B cell (primary cell): ENCODE results near the gene SRGAP1. TPM values are rescaled to one million over a fixed set of nuclear protein-coding genes. Genes with fewer than 3 reads are reported as not detected.

Experiments
- ATAC-seq: fragments of 200-7000 bp; cut with Tn5 transposase; one replicate; pipeline ENCODE4 v1.10.0; 2021; ENCODE audit warnings: low read depth, mild to moderate bottlenecking, moderate number of reproducible peaks, moderate library complexity
- CTCF ChIA-PET: fragments of 350-600 bp; sonication (Branson Sonifier 250); formaldehyde crosslinking; loops from one replicate; lab custom pipeline; 2021; ENCODE audit warnings: antibody characterized with exemption, inconsistent platforms; lab: Charles Lee
- POLR2A ChIA-PET: fragments of 350-600 bp; sonication (Branson Sonifier 250); formaldehyde crosslinking; loops from one replicate; lab custom pipeline; 2021; ENCODE audit warnings: antibody characterized with exemption; lab: Charles Lee
- DNase-seq: peaks from one replicate; pipeline ENCODE4 v3.0.0; 2013
- H2AFZ ChIP-seq: 2 replicates; pipeline ENCODE4 v1.6.1; 2012; ENCODE audit warnings: mild to moderate bottlenecking, low read depth, low read length; ENCODE audit not compliant: insufficient read depth, poor library complexity, severe bottlenecking
- H3K27ac ChIP-seq, 2 donors: 1 replicate in 1 of 2; 2 replicates in 1 of 2; pipeline ENCODE4 v1.5.1; 2012 to 2013; ENCODE audit warnings: low read length in 2 of 2, mild to moderate bottlenecking in 2 of 2, moderate library complexity in 1 of 2
- H3K27me3 ChIP-seq, 4 experiments: fragments of 200-600 bp in 1 of 4; sonication (generic) in 1 of 4; replicated peaks in 1 of 4; 1 replicate in 2 of 4; 2 replicates in 2 of 4; pipeline versions ENCODE4 v1.6.1 to v1.7.0; 2013 to 2016; ENCODE audit warnings: low read length in 3 of 4, mild to moderate bottlenecking in 2 of 4, mixed read lengths in 1 of 4, moderate library complexity in 1 of 4; ENCODE audit not compliant: insufficient read depth in 4 of 4, control insufficient read depth in 3 of 4; ENCODE audit errors: control extremely low read depth in 1 of 4
- H3K36me3 ChIP-seq, 2 experiments: replicated peaks in 1 of 2; 1 replicate in 1 of 2; 2 replicates in 1 of 2; pipeline versions ENCODE4 v1.6.1 to v1.7.1; 2013; ENCODE audit warnings: low read length in 1 of 2; ENCODE audit not compliant: insufficient read depth in 2 of 2, control insufficient read depth in 1 of 2; ENCODE audit errors: control extremely low read depth in 1 of 2, extremely low read depth in 1 of 2
- H3K4me1 ChIP-seq, 2 donors: fragments of 200-600 bp in 1 of 2; sonication (generic) in 1 of 2; 1 replicate in 1 of 2; 2 replicates in 1 of 2; pipeline versions ENCODE4 v1.5.1 to v1.6.1; 2013 to 2017; ENCODE audit warnings: low read length in 2 of 2; ENCODE audit not compliant: control insufficient read depth in 2 of 2, insufficient read depth in 2 of 2
- H3K4me2 ChIP-seq: replicated peaks from 2 replicates; pipeline ENCODE3; 2012; ENCODE audit warnings: mild to moderate bottlenecking, low read depth, low read length; ENCODE audit not compliant: poor library complexity, severe bottlenecking
- H3K4me3 ChIP-seq, 5 experiments: fragments of 200-600 bp in 1 of 5; sonication (generic) in 1 of 5; 1 replicate in 3 of 5; 2 replicates in 2 of 5; pipeline versions ENCODE4 v1.5.1 to v1.7.0; 2011 to 2016; ENCODE audit warnings: low read length in 4 of 5, mild to moderate bottlenecking in 4 of 5, low read depth in 2 of 5, control low read depth in 1 of 5, moderate library complexity in 1 of 5; ENCODE audit not compliant: insufficient read depth in 1 of 5; ENCODE audit errors: control extremely low read depth in 1 of 5, extremely low read depth in 1 of 5
- H3K79me2 ChIP-seq: fragments of 200-600 bp; sonication (generic); one replicate; pipeline ENCODE4 v1.6.0; 2016; ENCODE audit warnings: low read length; ENCODE audit not compliant: control insufficient read depth, insufficient read depth
- H3K9ac ChIP-seq: fragments of 200-600 bp; sonication (generic); 2 replicates; pipeline ENCODE4 v1.6.1; 2017; ENCODE audit warnings: mild to moderate bottlenecking, low read length, moderate library complexity
- H3K9me3 ChIP-seq, 3 donors: one replicate each; pipeline versions ENCODE4 v1.6.1 to v1.7.1; 2013; ENCODE audit warnings: low read length in 2 of 3; ENCODE audit not compliant: control insufficient read depth in 2 of 3, insufficient read depth in 1 of 3; ENCODE audit errors: control extremely low read depth in 1 of 3
- H4K20me1 ChIP-seq: 2 replicates; pipeline ENCODE4 v1.6.0; 2012; ENCODE audit warnings: mild to moderate bottlenecking, low read length; ENCODE audit not compliant: insufficient read depth, control insufficient read depth, poor library complexity, severe bottlenecking
- H3K27ac Mint-ChIP-seq: one replicate; pipeline ENCODE4 v1.8.0; 2021; ENCODE audit warnings: mixed read lengths
- H3K27me3 Mint-ChIP-seq: one replicate; pipeline ENCODE4 v1.8.0; 2021; ENCODE audit warnings: mixed read lengths
- H3K4me1 Mint-ChIP-seq: one replicate; pipeline ENCODE4 v1.8.0; 2021; ENCODE audit warnings: mixed read lengths
- H3K4me3 Mint-ChIP-seq: one replicate; pipeline ENCODE4 v1.8.0; 2021; ENCODE audit warnings: mixed read lengths
- H3K9me3 Mint-ChIP-seq: one replicate; pipeline ENCODE4 v1.8.0; 2022; ENCODE audit warnings: mixed read lengths; ENCODE audit not compliant: insufficient read depth
- CTCF ChIP-seq: fragments of 200-600 bp; IDR thresholded peaks from one replicate; pipeline ENCODE4 v1.8.0; 2022; ENCODE audit warnings: antibody characterized with exemption, mild to moderate bottlenecking
- EZH2 ChIP-seq: IDR thresholded peaks from 2 replicates; pipeline ENCODE4 v1.6.1; 2012; ENCODE audit warnings: borderline replicate concordance, low read depth, mild to moderate bottlenecking, moderate library complexity, low read length; ENCODE audit not compliant: insufficient read depth, poor library complexity, severe bottlenecking
- WGBS: methylation state at CpG from one replicate; pipeline ENCODE4 v1.1.5; 2013; ENCODE audit warnings: missing lambda C conversion rate; ENCODE audit not compliant: insufficient coverage; 5-methylcytosine and 5-hydroxymethylcytosine counted together
- intact Hi-C: fragments of 100-400 bp; cut with micrococcal nuclease; formaldehyde crosslinking; loops from one replicate; pipeline ENCODE4 v1.10.0; 2022
- polyA plus RNA-seq: library from polyadenylated mRNA; depleted of rRNA; stranded (reverse); fragments of >200 nt; gene quantifications from 2 replicates; pipeline ENCODE4 v1.2.3, GENCODE V29; 2012
- total RNA-seq, 2 donors: library from RNA; stranded (reverse); fragments of 120-200 nt in 1 of 2; gene quantifications; 1 replicate in 1 of 2; 2 replicates in 1 of 2; pipeline versions ENCODE4 v1.2.3 to v1.2.4, GENCODE V29; 2013 to 2022

SRGAP1 gene
- total and polyA plus RNA-seq, 2 donors (not counting 1 experiment from before 2014, with no cell fraction given) = under 0.01 to 0.22 TPM

DNA sequence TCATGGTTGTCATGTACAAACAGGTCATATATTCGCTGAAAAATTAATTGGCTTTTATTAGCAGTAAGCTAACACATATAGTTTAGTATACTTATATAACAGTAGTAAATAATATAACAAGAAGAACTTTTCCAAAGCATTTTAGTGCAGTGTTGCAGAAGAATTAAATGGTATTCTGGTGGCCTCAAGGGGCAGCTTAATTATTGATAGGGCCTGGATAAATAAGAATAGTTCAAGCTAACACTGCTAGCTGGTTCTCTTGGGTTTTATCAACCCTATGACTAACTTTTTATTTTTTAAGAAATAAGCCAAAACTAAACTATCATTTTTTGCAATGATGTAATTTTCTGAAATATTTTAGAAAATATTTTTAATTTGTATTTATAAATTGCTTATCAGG, 152.1 kb downstream of the SRGAP1 start:
- H4K20me1 ChIP-seq = no peaks in the 10 kb centered on the region
- no peaks in the 10 kb centered on the region for H3K36me3 ChIP-seq
- intact Hi-C loops = no loop called here
- no peak overlapping the region for H3K9ac ChIP-seq
- H2AFZ ChIP-seq = no peak overlapping the region
- TF ChIP-seq CTCF = no peak
- H3K27me3 Mint-ChIP-seq = peaks cover 20% of the 10 kb centered on the region
- no peaks in the 10 kb centered on the region for H3K4me1 Mint-ChIP-seq
- no peaks in the 10 kb centered on the region for H3K4me1 ChIP-seq
- no peak overlapping the region for H3K4me3 Mint-ChIP-seq
- ChIA-PET POLR2A (no interaction called here), CTCF (no interaction called here)
- no peaks in the 10 kb centered on the region for H3K9me3 Mint-ChIP-seq
- no peak overlapping the region for H3K27ac ChIP-seq
- DNase-seq (no peak), ATAC-seq (no peak)
- no peak overlapping the region for H3K4me2 ChIP-seq
- no CpG with 5 or more reads among the region's 1 CpG for WGBS
- peaks cover 0 to 3% (median 0%) of the 10 kb centered on the region in 4 experiments for H3K27me3 ChIP-seq
- no peak overlapping the region for H3K27ac Mint-ChIP-seq
- H3K79me2 ChIP-seq = no peaks in the 10 kb centered on the region
- H3K9me3 ChIP-seq = no peaks in the 10 kb centered on the region
- H3K4me3 ChIP-seq = no peak overlapping the region

- Mint-ChIP-seq H3K27ac (no peak overlapping the region), H3K27me3 (peaks cover 16% of the 10 kb centered on the region), H3K4me3 (no peak overlapping the region), H3K4me1 (no peaks in the 10 kb centered on the region), H3K9me3 (no peaks in the 10 kb centered on the region)
- Histone ChIP-seq H3K4me1 (no peaks in the 10 kb centered on the region), H3K4me2 (no peak overlapping the region), H3K9ac (no peak overlapping the region), H3K27me3 (no peaks in the 10 kb centered on the region), H3K4me3 (no peak overlapping the region), H4K20me1 (no peaks in the 10 kb centered on the region), H3K79me2 (no peaks in the 10 kb centered on the region), H3K9me3 (no peaks in the 10 kb centered on the region), H2AFZ (no peak overlapping the region), H3K27ac (no peak overlapping the region), H3K36me3 (no peaks in the 10 kb centered on the region)
- WGBS = no CpG with 5 or more reads among the region's 1 CpG
- no peak for DNase-seq
- intact Hi-C loops = no loop called here
- ATAC-seq = no peak
- ChIA-PET POLR2A (no interaction called here), CTCF (no interaction called here)
- TF ChIP-seq EZH2 (no peak), CTCF (no peak)
Observed at GRCh38 chr12:63997198-63997597, 152.7 kb downstream of the SRGAP1 start.
